ENCODE results near the gene BORCS5.
A peak's percentile ranks its signal among the peaks of the same experiment; 100 is the strongest.

The BORCS5 gene

GRCh38 chr12:12353807-12354206 lies 3.1 kb upstream of the BORCS5 start:
- no peak for DNase-seq

- DNase-seq, result no peak
Observed at GRCh38 chr12:12356467-12356895, 397 bp upstream of the BORCS5 start.

- DNase-seq, result no peak
Observed at GRCh38 chr12:12357719-12358461, 1.0 kb downstream of the BORCS5 start.

- no peak for DNase-seq
Observed at GRCh38 chr12:12358528-12358927, 1.6 kb downstream of the BORCS5 start.

- no peak for DNase-seq
Observed at GRCh38 chr12:12364787-12365445, 8.0 kb downstream of the BORCS5 start.

- DNase-seq, result no peak
Observed at GRCh38 chr12:12365446-12365802, 8.5 kb downstream of the BORCS5 start.

GRCh38 chr12:12365931-12366431 lies 9.1 kb downstream of the BORCS5 start:
- no peak for DNase-seq

- DNase-seq, result no peak
Observed at GRCh38 chr12:12366701-12367481, 10.0 kb downstream of the BORCS5 start.

- no peak for DNase-seq
Observed at GRCh38 chr12:12367482-12367998, 10.7 kb downstream of the BORCS5 start.

- no peak for DNase-seq
Observed at GRCh38 chr12:12372946-12373722, 16.3 kb downstream of the BORCS5 start.

- peak; percentile 71 for DNase-seq
Observed at GRCh38 chr12:12376646-12377448, 20.0 kb downstream of the BORCS5 start.

GRCh38 chr12:12378616-12379015 lies 21.7 kb downstream of the BORCS5 start:
- no peak for DNase-seq

- DNase-seq, result no peak
Observed at GRCh38 chr12:12379831-12380730, 23.2 kb downstream of the BORCS5 start.

- no peak for DNase-seq
Observed at GRCh38 chr12:12380949-12381593, 24.2 kb downstream of the BORCS5 start.

- no peak for DNase-seq
Observed at GRCh38 chr12:12381982-12382381, 25.1 kb downstream of the BORCS5 start.

- no peak for DNase-seq
Observed at GRCh38 chr12:12384571-12385340, 27.9 kb downstream of the BORCS5 start.

- peak; percentile 70 for DNase-seq
Observed at GRCh38 chr12:12387501-12387900, 30.6 kb downstream of the BORCS5 start.

GRCh38 chr12:12392413-12392812 lies 35.5 kb downstream of the BORCS5 start:
- DNase-seq, result no peak

- DNase-seq, result no peak
Observed at GRCh38 chr12:12393171-12393570, 36.3 kb downstream of the BORCS5 start.
